ENCODE data around the gene TRPV3.

TRPV3 gene

DNA sequence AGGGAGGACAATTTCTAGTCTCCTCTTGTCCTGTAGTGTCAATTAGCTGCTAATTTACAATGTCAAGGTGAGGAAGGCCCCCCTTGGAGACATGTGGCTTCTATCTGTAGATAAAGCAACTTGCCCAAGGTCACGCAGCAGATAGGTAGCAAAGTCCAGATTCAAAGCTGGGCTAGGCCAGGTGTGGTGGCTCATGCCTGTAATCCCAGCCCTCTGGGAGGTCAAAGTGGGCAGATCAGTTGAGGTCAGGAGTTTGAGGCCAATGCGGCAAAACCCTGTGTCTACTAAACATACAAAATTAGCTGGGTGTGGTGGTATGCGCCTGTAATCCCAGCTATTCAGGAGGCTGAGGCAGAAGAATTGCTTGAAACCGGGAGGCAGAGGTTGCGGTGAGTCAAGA, 11.1 kb downstream of the TRPV3 start:
- DNase-seq (ENCODE audit: low spot score) = no peak

- no peak for DNase-seq (ENCODE audit: low spot score)
Observed at GRCh38 chr17:3545151-3545550, 12.5 kb downstream of the TRPV3 start.

DNA sequence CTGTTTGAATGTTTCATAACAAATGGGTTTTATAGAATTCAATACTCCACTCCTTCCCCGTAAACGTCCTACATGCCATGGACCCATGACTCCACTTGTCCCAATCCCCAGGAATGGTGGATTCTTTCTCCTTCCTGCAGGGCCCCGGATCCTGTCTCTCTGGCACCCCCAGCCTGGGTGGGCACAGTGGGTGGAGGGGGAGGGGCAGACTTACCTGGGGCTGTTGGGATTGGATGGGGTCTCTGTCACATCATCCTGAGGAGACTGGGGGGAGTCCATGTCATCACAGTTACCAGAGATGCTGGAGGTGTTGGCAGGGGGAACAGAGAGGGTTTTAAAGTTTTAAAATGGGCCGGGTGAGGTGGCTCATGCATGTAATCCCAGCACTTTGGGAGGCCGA, 13.2 kb downstream of the TRPV3 start:
- no peak for DNase-seq (ENCODE audit: low spot score)

- DNase-seq (ENCODE audit: low spot score) = no peak
Observed at GRCh38 chr17:3543453-3543852, 14.2 kb downstream of the TRPV3 start.

DNA sequence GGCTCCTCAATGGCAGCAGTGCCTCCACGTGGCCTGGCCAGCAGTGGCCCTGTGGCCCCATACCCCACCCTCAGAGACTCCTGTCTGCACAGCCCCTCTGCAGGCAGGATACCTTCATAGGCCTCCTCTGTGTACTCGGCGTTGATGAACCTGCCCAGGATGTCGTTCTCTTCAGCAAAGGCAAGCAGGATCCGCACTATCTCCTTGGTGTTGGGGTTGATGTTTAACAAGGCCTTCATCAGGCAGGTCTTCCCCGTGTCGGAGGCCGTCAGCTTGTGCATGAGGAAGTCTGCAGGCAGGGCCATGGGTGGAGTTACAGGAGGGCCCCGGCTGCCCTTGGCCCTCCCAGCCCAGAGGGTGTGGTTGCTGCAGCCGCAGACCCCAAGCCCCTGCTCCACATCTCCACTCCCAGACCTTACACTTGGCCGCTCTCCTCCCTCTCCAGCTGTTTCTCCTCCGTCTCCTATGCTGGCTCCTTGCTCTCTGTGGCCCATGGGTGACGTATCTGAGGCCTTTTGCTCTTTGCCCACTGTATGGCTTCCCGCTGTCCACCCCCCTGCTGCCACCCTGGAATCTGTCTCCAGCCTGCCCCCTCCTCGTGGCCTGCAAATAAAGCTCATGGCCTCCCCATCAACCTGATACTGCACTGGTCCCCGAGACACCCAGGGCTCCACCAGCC, 15.1 kb downstream of the TRPV3 start:
- no peak for DNase-seq (ENCODE audit: low spot score)

- no peak for DNase-seq (ENCODE audit: low spot score)
Observed at GRCh38 chr17:3539881-3540540, 17.6 kb downstream of the TRPV3 start.

- no peak for DNase-seq (ENCODE audit: low spot score)
Observed at GRCh38 chr17:3536716-3537115, 20.9 kb downstream of the TRPV3 start.

- DNase-seq (ENCODE audit: low spot score) = no peak
Observed at GRCh38 chr17:3535253-3535995, 22.2 kb downstream of the TRPV3 start.

DNA sequence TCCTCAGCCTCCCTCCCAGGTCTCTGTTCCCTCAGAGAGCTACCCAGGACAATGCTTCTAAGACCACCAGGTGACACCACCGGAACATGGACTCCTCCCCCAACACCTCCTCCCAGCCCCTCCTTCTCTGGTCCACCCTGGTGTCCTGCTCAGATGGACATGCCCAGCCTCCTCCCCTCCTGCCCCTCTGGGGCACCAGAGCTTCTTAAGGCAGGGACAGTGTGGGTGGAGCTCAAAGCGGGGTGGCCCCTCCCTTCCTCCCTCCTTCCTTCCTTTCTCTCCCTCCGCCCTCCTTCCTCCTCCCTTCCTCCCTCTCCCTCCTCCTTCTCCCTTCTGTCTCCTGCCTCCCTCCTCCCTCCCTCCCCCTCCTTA, 22.7 kb downstream of the TRPV3 start:
- no peak for DNase-seq (ENCODE audit: low spot score)

- DNase-seq (ENCODE audit: low spot score) = no peak
Observed at GRCh38 chr17:3533752-3534151, 23.9 kb downstream of the TRPV3 start.

- no peak for DNase-seq (ENCODE audit: low spot score)
Observed at GRCh38 chr17:3532859-3533142, 24.8 kb downstream of the TRPV3 start.

GRCh38 chr17:3532106-3532858, 25.3 kb downstream of the TRPV3 start:
- DNase-seq (ENCODE audit: low spot score) = no peak

GRCh38 chr17:3531266-3532101, 26.1 kb downstream of the TRPV3 start:
- DNase-seq (ENCODE audit: low spot score) = no peak

GRCh38 chr17:3529817-3530741, 27.5 kb downstream of the TRPV3 start:
- no peak for DNase-seq (ENCODE audit: low spot score)

- DNase-seq (ENCODE audit: low spot score) = no peak
Observed at GRCh38 chr17:3528880-3529511, 28.6 kb downstream of the TRPV3 start.

DNA sequence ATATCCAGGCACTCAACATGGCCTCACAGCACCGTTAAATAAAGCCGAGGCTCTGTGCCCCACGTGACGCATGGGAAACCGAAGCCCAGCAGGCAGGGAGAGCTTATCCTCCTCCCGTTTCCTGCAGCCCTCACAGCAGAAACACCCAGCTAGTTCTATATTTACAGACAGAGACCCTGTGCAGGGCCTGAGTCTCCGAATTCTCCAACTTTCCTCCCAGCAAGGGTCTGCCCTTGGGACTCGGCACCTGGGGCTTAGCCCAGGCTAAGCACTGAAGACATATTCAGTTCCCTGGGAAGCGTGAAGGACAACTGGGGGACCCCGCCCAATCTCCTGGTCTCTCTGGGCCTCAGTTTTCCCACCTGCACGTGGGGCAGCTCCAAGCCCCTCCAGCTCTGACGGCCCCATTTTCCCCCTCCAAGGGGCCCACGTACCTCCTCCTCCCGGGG, 29.2 kb downstream of the TRPV3 start:
- DNase-seq (ENCODE audit: low spot score) = no peak

GRCh38 chr17:3527896-3528295, 29.7 kb downstream of the TRPV3 start:
- no peak for DNase-seq (ENCODE audit: low spot score)

GRCh38 chr17:3527468-3527867, 30.1 kb downstream of the TRPV3 start:
- DNase-seq (ENCODE audit: low spot score) = no peak

DNA sequence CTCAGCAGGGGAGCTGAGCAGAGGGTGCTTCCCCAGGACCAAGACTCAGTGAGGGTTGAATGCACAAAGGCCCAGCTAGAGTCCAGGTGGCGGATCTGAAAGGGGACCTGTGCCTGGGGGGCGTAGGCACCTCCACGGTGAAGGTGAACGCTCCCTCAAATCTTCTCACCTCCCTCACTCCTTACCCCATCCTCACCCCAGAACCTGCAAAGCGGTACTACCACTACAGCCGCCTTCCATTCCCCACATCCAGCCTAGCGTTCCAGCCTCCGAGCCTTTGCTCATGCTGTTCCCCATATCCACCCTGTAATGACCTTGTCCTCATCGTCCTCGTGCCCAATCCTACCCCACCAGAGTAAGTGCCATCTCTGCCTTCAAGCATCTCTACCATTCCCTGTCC, 30.6 kb downstream of the TRPV3 start:
- DNase-seq (ENCODE audit: low spot score) = no peak

GRCh38 chr17:3526491-3526890, 31.1 kb downstream of the TRPV3 start:
- no peak for DNase-seq (ENCODE audit: low spot score)

Measured in kidney capillary endothelial cell (primary cell).